ENCODE measurements around the gene TRAPPC5.

TRAPPC5 gene

DNA sequence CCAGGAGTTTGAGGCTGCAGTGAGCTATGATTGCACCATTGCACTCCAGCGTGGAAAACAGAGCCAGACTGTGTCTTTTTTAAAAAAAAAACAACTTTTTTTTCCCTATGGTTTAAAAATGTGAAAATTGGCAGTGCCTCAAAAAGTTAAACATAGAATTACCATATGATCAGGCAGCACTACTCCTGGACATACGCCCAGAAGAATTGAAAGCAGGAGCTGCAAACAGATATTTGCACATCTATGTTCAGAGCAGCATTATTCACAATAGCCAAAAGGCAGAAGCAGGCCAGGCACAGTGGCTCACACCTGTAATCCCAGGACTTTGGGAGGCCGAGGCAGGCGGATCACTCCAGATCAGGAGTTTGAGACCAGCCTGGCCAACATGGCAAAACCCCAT is 15.6 kb upstream of the TRAPPC5 start:
- H3K27ac ChIP-seq = no peak overlapping the region

DNA sequence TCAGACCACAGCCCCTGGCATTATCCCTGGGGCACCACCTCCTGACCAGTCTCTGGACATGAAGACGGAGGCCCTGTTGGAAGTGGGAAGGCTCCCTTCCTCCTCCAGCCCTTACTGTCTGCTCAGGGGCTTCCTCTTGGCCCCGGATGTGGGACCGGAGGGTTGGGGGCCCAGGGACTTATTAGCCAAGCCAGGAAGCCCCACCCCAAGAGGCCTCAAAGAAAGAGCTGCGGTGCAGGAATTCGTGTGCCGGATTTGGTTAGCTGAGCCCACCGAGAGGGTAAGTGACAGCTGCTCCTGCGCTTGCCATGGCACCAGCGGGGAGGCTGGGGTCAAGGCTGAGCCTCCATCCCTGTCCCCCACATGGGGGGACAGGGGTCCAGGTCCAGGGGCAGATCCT is 11.8 kb upstream of the TRAPPC5 start, which contains the start of gene RETN:
TSS of gene RETN (plus strand) at position 208 of the 400 bp plus-strand sequence. CDS start 278 bp downstream, outside the sequence.
- Histone ChIP-seq H3K27ac (peak within 1 kb of the TSS; percentile 75), H3K9me3 (no peaks in the 10 kb centered on the region), H3K27me3 (no peaks in the 10 kb centered on the region), H3K36me3 (no peaks in the 10 kb centered on the region), H3K4me3 (ENCODE audit: low read depth in 1 of 2, low read length in 1 of 2) (peak within 1 kb of the TSS; percentile 63 to 67), H3K4me1 (ENCODE audit: control insufficient read depth in 1 of 2, insufficient read depth in 1 of 2, low read depth in 1 of 2, low read length in 1 of 2) (peaks cover 50 to 63% of the 10 kb centered on the region in 2 experiments)
- TF ChIP-seq, protein P1, sequence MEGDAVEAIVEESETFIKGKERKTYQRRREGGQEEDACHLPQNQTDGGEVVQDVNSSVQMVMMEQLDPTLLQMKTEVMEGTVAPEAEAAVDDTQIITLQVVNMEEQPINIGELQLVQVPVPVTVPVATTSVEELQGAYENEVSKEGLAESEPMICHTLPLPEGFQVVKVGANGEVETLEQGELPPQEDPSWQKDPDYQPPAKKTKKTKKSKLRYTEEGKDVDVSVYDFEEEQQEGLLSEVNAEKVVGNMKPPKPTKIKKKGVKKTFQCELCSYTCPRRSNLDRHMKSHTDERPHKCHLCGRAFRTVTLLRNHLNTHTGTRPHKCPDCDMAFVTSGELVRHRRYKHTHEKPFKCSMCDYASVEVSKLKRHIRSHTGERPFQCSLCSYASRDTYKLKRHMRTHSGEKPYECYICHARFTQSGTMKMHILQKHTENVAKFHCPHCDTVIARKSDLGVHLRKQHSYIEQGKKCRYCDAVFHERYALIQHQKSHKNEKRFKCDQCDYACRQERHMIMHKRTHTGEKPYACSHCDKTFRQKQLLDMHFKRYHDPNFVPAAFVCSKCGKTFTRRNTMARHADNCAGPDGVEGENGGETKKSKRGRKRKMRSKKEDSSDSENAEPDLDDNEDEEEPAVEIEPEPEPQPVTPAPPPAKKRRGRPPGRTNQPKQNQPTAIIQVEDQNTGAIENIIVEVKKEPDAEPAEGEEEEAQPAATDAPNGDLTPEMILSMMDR (IDR thresholded peaks at IDR 0.05) = no peak

More for the DNA sequence above, 15.6 kb upstream of the TRAPPC5 start:
- peaks cover 20 to 30% of the 10 kb centered on the region in 2 experiments for H3K4me1 ChIP-seq (ENCODE audit: control insufficient read depth in 1 of 2, insufficient read depth in 1 of 2, low read depth in 1 of 2, low read length in 1 of 2)
- no peak overlapping the region for H3K4me3 ChIP-seq (ENCODE audit: low read depth in 1 of 2, low read length in 1 of 2)
- no peaks in the 10 kb centered on the region for H3K36me3 ChIP-seq
- no peaks in the 10 kb centered on the region for H3K27me3 ChIP-seq
- TF ChIP-seq, protein P1 (IDR thresholded peaks at IDR 0.05) = no peak
- H3K9me3 ChIP-seq = no peaks in the 10 kb centered on the region

DNA sequence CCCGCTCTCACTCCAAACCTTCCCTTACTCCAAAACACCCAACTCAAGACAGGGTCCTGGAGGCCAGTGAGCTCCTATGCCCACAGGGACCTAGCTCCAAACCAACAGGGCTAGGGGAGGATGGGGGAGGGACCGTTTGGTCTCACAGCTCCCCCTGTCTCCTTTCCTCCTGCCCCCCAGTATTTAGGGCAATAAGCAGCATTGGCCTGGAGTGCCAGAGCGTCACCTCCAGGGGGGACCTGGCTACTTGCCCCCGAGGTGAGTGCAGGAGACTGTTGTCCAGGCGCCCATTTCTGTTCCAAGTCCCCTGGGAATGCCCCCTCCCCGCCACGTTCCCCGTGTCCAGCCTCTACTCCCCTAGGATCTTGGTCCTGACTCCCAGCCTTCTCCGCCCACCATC is 11.0 kb upstream of the TRAPPC5 start:
- Histone ChIP-seq H3K4me3 (ENCODE audit: low read depth in 1 of 2, low read length in 1 of 2) (peak overlapping the region; percentile 63 to 67), H3K4me1 (ENCODE audit: control insufficient read depth in 1 of 2, insufficient read depth in 1 of 2, low read depth in 1 of 2, low read length in 1 of 2) (peaks cover 58 to 71% of the 10 kb centered on the region in 2 experiments), H3K27ac (peak overlapping the region; percentile 75), H3K27me3 (no peaks in the 10 kb centered on the region), H3K36me3 (no peaks in the 10 kb centered on the region), H3K9me3 (no peaks in the 10 kb centered on the region)
- TF ChIP-seq, protein P1 (IDR thresholded peaks at IDR 0.05) = no peak

DNA sequence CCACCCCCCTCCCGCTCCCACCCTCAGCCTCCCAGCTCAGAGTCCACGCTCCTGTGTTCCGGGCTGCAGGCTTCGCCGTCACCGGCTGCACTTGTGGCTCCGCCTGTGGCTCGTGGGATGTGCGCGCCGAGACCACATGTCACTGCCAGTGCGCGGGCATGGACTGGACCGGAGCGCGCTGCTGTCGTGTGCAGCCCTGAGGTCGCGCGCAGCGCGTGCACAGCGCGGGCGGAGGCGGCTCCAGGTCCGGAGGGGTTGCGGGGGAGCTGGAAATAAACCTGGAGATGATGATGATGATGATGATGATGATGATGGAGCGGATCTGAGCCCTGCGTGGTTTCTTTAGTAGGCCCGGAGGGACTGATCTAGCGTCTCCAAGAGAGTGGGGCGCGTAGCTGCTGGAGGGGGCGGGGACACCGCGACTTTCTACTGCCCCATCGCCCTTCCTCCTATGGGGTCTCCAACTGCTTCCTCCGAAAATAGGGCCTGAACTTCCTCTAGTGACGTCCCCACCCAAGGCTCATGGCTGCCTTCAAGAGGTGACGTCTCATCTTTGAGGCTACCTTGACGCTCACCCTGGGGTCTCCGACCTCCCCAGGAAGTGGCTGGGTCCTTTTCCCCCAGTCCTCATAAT is 10.4 kb upstream of the TRAPPC5 start:
- Histone ChIP-seq H3K27me3 (no peaks in the 10 kb centered on the region), H3K4me1 (ENCODE audit: control insufficient read depth in 1 of 2, insufficient read depth in 1 of 2, low read depth in 1 of 2, low read length in 1 of 2) (peaks cover 65 to 73% of the 10 kb centered on the region in 2 experiments), H3K9me3 (no peaks in the 10 kb centered on the region), H3K4me3 (ENCODE audit: low read depth in 1 of 2, low read length in 1 of 2) (peak overlapping the region; percentile 63 to 67), H3K36me3 (no peaks in the 10 kb centered on the region), H3K27ac (peak overlapping the region; percentile 75)
- TF ChIP-seq, protein P1 (IDR thresholded peaks at IDR 0.05) = no peak

DNA sequence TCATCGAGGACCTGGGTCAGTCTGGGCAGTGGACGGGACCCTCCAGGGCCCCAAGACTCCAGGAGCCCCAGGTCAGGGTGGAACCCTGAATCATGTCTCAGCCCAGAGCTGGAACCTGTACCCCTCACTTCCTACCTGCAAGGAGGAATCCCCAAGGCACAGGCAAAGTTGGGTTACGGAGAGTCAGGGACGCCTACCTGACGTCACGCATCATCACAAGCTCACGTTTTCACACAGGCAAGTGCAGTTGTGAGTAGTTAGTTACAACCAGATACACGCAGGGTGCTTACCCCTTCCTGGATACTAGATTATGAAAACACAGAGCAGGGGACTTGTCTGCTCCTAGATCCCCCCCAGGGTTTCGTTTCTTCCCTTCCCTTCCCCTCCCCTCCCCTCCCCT is 9.8 kb upstream of the TRAPPC5 start:
- no peaks in the 10 kb centered on the region for H3K9me3 ChIP-seq
- no peaks in the 10 kb centered on the region for H3K27me3 ChIP-seq
- no peaks in the 10 kb centered on the region for H3K36me3 ChIP-seq
- H3K4me1 ChIP-seq (ENCODE audit: control insufficient read depth in 1 of 2, insufficient read depth in 1 of 2, low read depth in 1 of 2, low read length in 1 of 2) = peaks cover 70 to 74% of the 10 kb centered on the region in 2 experiments
- peak overlapping the region; percentile 75 for H3K27ac ChIP-seq
- peak overlapping the region; percentile 63 to 67 for H3K4me3 ChIP-seq (ENCODE audit: low read depth in 1 of 2, low read length in 1 of 2)
- TF ChIP-seq, protein P1 (IDR thresholded peaks at IDR 0.05) = no peak
